Stimulated activated CD4-positive, alpha-beta T cell treated with anti-CD3 and anti-CD28 coated beads, TNF-alpha, amount 100 ng/mL, for 48 hours (primary cell): ENCODE measurements around the gene PLAAT3.
"Not testable (repeated sequence)": the region's sequence is repeated elsewhere in the genome, so short reads cannot be mapped to it uniquely, and the experiment has no call there.

Experiments
- DNase-seq, 3 donors: peaks; one replicate each; pipeline ENCODE4 v3.0.0-alpha.2; 2020; ENCODE audit warnings: low read depth in 3 of 3

The PLAAT3 gene

GRCh38 chr11:63537293-63538101, 76.7 kb downstream of the PLAAT3 start:
- DNase-seq: no peak

DNA sequence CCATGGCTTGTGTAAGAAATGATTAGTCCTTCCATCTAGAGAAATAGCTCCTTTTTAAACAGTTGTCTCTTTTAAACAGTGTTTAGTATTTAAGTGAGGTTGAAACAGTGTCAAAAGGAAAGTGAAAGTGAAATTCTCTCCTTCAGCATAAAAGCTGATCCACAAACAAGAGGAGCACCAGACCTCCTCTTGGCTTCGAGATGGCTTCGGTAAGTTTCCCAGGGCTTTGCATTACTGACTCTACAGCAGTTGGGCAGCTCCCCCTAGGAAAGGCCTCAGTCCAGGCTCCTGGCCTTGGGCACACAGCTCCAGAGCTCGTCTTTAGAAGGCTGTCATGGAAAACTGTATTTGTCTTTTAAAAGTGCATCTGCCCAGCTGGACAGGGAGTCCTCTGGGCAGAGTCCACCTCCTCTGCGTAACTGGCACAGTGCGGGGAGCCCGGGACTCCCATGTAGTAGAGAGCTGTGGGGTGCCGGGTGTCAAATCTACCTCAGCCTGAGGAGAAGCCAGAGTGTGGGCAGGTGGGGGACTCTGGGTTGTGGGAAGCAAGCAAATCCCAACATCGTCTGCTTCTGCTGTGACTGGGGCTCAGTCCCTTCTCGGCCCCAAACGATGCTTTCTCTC, 77.5 kb downstream of the PLAAT3 start, which contains the start of gene PLAAT4:
PLAAT4 (plus strand) TSS at position 140 of the 624 bp plus-strand sequence; CDS start at position 201, 61 bp downstream.
- no peak for DNase-seq

GRCh38 chr11:63535734-63536133, 78.5 kb downstream of the PLAAT3 start:
- DNase-seq: no peak

DNA sequence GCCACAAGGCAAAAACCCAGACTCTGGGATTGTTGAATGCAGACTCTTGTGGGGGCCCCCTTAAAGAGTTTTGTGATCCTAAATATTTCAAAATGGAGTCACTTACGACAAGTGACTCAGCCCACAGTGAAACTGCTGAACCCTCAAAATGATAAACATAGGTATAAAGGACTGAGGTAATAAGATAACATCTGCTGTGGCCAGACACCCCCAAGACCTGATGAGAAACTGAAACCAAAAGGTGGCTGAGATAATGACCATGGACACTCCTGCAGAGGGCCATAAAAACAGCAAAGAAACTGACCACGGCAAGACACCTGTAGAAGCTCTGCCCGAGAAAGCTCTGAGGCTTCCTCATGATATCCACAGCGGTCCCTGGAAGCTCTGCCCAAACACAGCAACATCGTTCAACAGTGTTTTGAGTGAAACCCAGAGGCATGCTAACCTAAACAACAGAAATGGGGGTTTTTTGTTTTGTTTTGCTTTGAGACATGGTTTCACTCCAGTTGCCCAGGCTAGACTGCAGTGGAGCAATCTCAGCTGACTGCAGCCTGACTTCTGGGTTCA, 79.3 kb downstream of the PLAAT3 start:
- no peak for DNase-seq

GRCh38 chr11:63534076-63534475, 80.2 kb downstream of the PLAAT3 start:
- no peak for DNase-seq

GRCh38 chr11:63532799-63533475, 81.3 kb downstream of the PLAAT3 start:
- DNase-seq: no peak

- DNase-seq: no peak
Measured at GRCh38 chr11:63532117-63532516, 82.1 kb downstream of the PLAAT3 start.

- DNase-seq: not testable (repeated sequence)
Measured at GRCh38 chr11:63531074-63531792, 83.0 kb downstream of the PLAAT3 start.

GRCh38 chr11:63530021-63530420, 84.2 kb downstream of the PLAAT3 start:
- DNase-seq: no peak

DNA sequence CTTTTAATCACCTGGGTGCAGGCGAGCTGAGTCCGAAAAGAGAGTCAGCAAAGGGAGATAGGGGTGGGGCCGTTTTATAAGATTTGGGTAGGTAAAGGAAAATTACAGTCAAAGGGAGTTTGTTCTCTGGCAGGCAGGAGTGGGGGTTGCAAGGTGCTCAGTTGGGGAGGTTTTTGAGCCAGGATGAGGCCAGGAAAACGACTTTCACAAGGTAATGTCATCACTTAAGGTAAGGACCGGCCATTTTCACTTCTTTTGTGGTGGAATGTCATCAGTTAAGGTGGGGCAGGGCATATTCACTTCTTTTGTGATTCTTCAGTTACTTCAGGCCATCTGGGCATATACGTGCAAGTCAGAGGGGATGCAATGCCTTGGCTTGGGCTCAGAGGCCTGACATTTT, 84.9 kb downstream of the PLAAT3 start:
- DNase-seq: not testable (repeated sequence)

DNA sequence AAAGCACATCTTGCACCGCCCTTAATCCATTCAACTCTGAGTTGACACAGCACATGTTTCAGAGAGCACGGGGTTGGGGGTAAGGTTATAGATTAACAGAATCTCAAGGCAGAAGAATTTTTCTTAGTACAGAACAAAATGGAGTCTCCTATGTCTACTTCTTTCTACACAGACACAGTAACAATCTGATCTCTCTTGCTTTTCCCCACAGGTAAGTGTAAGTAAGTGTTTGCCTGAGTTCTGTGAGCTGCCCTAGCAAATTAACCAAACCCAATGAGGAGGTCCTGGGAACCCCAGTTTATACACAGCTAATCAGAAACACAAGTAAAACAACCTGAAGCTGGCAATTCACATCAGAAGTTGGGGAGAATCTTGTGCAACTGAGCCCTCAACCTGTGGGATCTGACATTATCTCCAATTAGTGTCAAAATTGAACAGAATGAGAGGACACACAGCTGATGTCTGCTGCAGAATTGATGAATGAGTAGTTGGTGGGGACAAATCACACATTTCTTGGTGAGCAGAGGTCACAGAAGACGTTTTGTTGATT, 85.4 kb downstream of the PLAAT3 start:
- not testable (repeated sequence) for DNase-seq

DNA sequence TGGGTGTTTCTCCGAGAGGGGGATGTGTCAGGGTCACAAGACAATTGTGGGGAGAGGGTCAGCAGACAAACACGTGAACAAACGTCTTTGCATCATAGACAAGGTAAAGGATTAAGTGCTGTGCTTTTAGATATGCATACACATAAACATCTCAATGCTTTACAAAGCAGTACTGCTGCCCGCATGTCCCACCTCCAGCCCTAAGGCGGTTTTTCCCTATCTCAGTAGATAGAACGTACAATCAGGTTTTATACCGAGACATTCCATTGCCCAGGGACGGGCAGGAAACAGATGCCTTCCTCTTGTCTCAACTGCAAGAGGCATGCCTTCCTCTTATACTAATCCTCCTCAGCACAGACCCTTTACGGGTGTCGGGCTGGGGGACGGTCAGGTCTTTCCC, 86.1 kb downstream of the PLAAT3 start:
- not testable (repeated sequence) for DNase-seq

DNA sequence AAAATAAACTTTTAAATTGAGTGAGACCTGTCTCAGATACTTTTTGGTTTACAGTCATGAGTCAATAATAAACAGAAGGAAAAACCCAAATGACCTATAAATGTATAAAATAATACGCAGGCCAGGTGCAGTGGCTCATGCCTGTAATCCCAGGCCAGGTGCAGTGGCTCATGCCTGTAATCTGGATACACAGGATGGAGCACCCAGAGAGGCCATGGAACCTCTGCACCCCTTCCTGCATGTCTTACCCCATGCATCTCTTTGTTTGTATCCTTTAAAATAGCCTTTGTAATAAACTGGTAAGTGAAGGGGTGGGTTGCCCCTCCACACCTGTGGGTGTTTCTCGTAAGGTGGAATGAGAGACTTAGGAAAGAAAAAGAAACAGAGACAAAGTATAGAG, 86.6 kb downstream of the PLAAT3 start:
- DNase-seq: no peak
